Measurements from ENCODE around the gene PREPL. TPM values are rescaled to one million over a fixed set of nuclear protein-coding genes. Genes with fewer than 3 reads are reported as not detected.
A peak's percentile ranks its signal among the peaks of the same experiment; 100 is the strongest.

PREPL gene
- total and polyA plus RNA-seq, 9 of the 15 experiments (the other 6 are each of a cell fraction or from before 2014, with no cell fraction given): 11.6 to 58.9 (median 27.2) TPM

GRCh38 chr2:44267796-44268648, 93.3 kb downstream of the PREPL start (continued):
- TF ChIP-seq ATF7 (IDR thresholded peaks at IDR 0.05) (peak; percentile 93), OTX1 (CRISPR knock-in tag; IDR thresholded peaks at IDR 0.05) (no peak), ATF1 (CRISPR knock-in tag; IDR thresholded peaks at IDR 0.05) (no peak), ATF1 (tag; IDR thresholded peaks at IDR 0.05) (peak; percentile 63), PTBP1 (IDR thresholded peaks at IDR 0.05; ENCODE audit: low read depth, low read length) (no peak), SNRNP70 (optimal IDR thresholded peaks at IDR 0.05; ENCODE audit: low read depth, low read length) (no peak), MAFK (IDR thresholded peaks at IDR 0.05; ENCODE audit: low read length) (no peak), CREM (IDR thresholded peaks at IDR 0.05; ENCODE audit: low read depth) (peak; percentile 41; the same call in 1 of the 2 replicates), ARID1B (IDR thresholded peaks at IDR 0.05) (no peak), PTRF (tag; IDR thresholded peaks at IDR 0.05) (no peak), NRF1 (conservative IDR thresholded peaks at IDR 0.05 in 1 of 2, IDR thresholded peaks at IDR 0.05 in 1 of 2) (no peak), SMARCE1 (IDR thresholded peaks at IDR 0.05) (no peak), ZNF696 (CRISPR knock-in tag; conservative IDR thresholded peaks at IDR 0.05) (no peak), HMG20B (CRISPR knock-in tag; IDR thresholded peaks at IDR 0.05) (no peak), ARID2 (IDR thresholded peaks at IDR 0.05) (no peak), TRIM28 (IDR thresholded peaks at IDR 0.05) (no peak), TCF7L2 (IDR thresholded peaks at IDR 0.05; ENCODE audit: low read depth, low read length) (no peak), ELF2 (CRISPR knock-in tag; IDR thresholded peaks at IDR 0.05) (no peak)

Other genes starting within 250 kb of the PREPL start
- 10.4 and 21.6 TPM in 2 replicates for gene PPM1B, start 192.6 kb downstream of the PREPL start, total RNA-seq (2014; rRNA removed)
- gene PPM1B, start 192.6 kb downstream of the PREPL start, total RNA-seq (2014; rRNA removed; fragmentation: Illumina TruSeq; extraction: Trizol): 33.3 and 36.4 TPM in 2 replicates
- gene PPM1B, start 192.6 kb downstream of the PREPL start, total RNA-seq (2015; rRNA removed; fragmentation: Illumina TruSeq; extraction: Trizol): 28.5 and 30.6 TPM in 2 replicates
- gene PPM1B, start 192.6 kb downstream of the PREPL start, total RNA-seq (2021): 28.6 and 29.2 TPM in 2 replicates
- 40.1 and 44.0 TPM in 2 replicates for gene PPM1B, start 192.6 kb downstream of the PREPL start, polyA plus RNA-seq (2011; rRNA removed)
- gene PPM1B, start 192.6 kb downstream of the PREPL start, polyA plus RNA-seq (2014; fragmentation: Illumina TruSeq; extraction: Trizol): 28.1 and 36.5 TPM in 2 replicates
- 1 to 10 TPM; 8.9 to 9.8 TPM for gene PPM1B, start 192.6 kb downstream of the PREPL start, polyA plus RNA-seq (2014; fragmentation: Nextera tagmentation; extraction: Ambion mirVana)
- gene PPM1B, start 192.6 kb downstream of the PREPL start, polyA plus RNA-seq (2014; rRNA removed): 16.8 and 17.0 TPM in 2 replicates
- 0.18 TPM in 1 of 2 replicates, not detected in the other for gene SLC3A1, start 86.0 kb downstream of the PREPL start, total RNA-seq (2014; rRNA removed)
- not detected in 2 replicates for gene SLC3A1, start 86.0 kb downstream of the PREPL start, total RNA-seq (2014; rRNA removed; fragmentation: Illumina TruSeq; extraction: Trizol)
- not detected in 2 replicates for gene SLC3A1, start 86.0 kb downstream of the PREPL start, total RNA-seq (2015; rRNA removed; fragmentation: Illumina TruSeq; extraction: Trizol)
- gene SLC3A1, start 86.0 kb downstream of the PREPL start, total RNA-seq (2021): not detected in 2 replicates
- 0.05 TPM in 1 of 2 replicates, not detected in the other for gene SLC3A1, start 86.0 kb downstream of the PREPL start, polyA plus RNA-seq (2011; rRNA removed)
- gene SLC3A1, start 86.0 kb downstream of the PREPL start, polyA plus RNA-seq (2014; fragmentation: Illumina TruSeq; extraction: Trizol): not detected in 2 replicates
- under 1 TPM; 0.04 to 0.08 TPM for gene SLC3A1, start 86.0 kb downstream of the PREPL start, polyA plus RNA-seq (2014; fragmentation: Nextera tagmentation; extraction: Ambion mirVana)
- not detected in 2 replicates for gene SLC3A1, start 86.0 kb downstream of the PREPL start, polyA plus RNA-seq (2014; rRNA removed)
- gene CAMKMT, start 453 bp upstream of the PREPL start, total RNA-seq (2014; rRNA removed): 5.2 and 13.3 TPM in 2 replicates
- gene CAMKMT, start 453 bp upstream of the PREPL start, total RNA-seq (2014; rRNA removed; fragmentation: Illumina TruSeq; extraction: Trizol): 9.7 and 10.0 TPM in 2 replicates
- gene CAMKMT, start 453 bp upstream of the PREPL start, total RNA-seq (2015; rRNA removed; fragmentation: Illumina TruSeq; extraction: Trizol): 6.6 and 7.4 TPM in 2 replicates
- gene CAMKMT, start 453 bp upstream of the PREPL start, total RNA-seq (2021): 8.5 and 8.8 TPM in 2 replicates
- 8.7 and 15.3 TPM in 2 replicates for gene CAMKMT, start 453 bp upstream of the PREPL start, polyA plus RNA-seq (2011; rRNA removed)
- gene CAMKMT, start 453 bp upstream of the PREPL start, polyA plus RNA-seq (2014; fragmentation: Illumina TruSeq; extraction: Trizol): 7.6 and 8.8 TPM in 2 replicates
- 1 to 10 TPM; 1.6 to 1.8 TPM for gene CAMKMT, start 453 bp upstream of the PREPL start, polyA plus RNA-seq (2014; fragmentation: Nextera tagmentation; extraction: Ambion mirVana)
- 7.3 and 8.6 TPM in 2 replicates for gene CAMKMT, start 453 bp upstream of the PREPL start, polyA plus RNA-seq (2014; rRNA removed)

Measured in K562 (cell line).